ENCODE data around the gene RTEL1.

GRCh38 chr20:63697357-63697867, 39.3 kb downstream of the RTEL1 start:
- TF ChIP-seq CTCF (IDR thresholded peaks at IDR 0.05; ENCODE audit: low read length) = no peak
- no peak for TF ChIP-seq EZH2 (IDR thresholded peaks at IDR 0.05; ENCODE audit: borderline replicate concordance, low read length)
